B cell (primary cell): ENCODE measurements around the gene CELF6. TPM values are rescaled to one million over a fixed set of nuclear protein-coding genes. Genes with fewer than 3 reads are reported as not detected.

Source experiments
- ATAC-seq: fragments of 200-7000 bp; cut with Tn5 transposase; one replicate; pipeline ENCODE4 v1.10.0; 2021; ENCODE audit warnings: low read depth, mild to moderate bottlenecking, moderate number of reproducible peaks, moderate library complexity
- CTCF ChIA-PET: fragments of 350-600 bp; sonication (Branson Sonifier 250); formaldehyde crosslinking; loops from one replicate; lab custom pipeline; 2021; ENCODE audit warnings: antibody characterized with exemption, inconsistent platforms; lab: Charles Lee
- POLR2A ChIA-PET: fragments of 350-600 bp; sonication (Branson Sonifier 250); formaldehyde crosslinking; loops from one replicate; lab custom pipeline; 2021; ENCODE audit warnings: antibody characterized with exemption; lab: Charles Lee
- DNase-seq: peaks from one replicate; pipeline ENCODE4 v3.0.0; 2013
- H2AFZ ChIP-seq: 2 replicates; pipeline ENCODE4 v1.6.1; 2012; ENCODE audit warnings: mild to moderate bottlenecking, low read depth, low read length; ENCODE audit not compliant: insufficient read depth, poor library complexity, severe bottlenecking
- H3K27ac ChIP-seq, 2 donors: 1 replicate in 1 of 2; 2 replicates in 1 of 2; pipeline ENCODE4 v1.5.1; 2012 to 2013; ENCODE audit warnings: low read length in 2 of 2, mild to moderate bottlenecking in 2 of 2, moderate library complexity in 1 of 2
- H3K27me3 ChIP-seq, 4 experiments: fragments of 200-600 bp in 1 of 4; sonication (generic) in 1 of 4; replicated peaks in 1 of 4; 1 replicate in 2 of 4; 2 replicates in 2 of 4; pipeline versions ENCODE4 v1.6.1 to v1.7.0; 2013 to 2016; ENCODE audit warnings: low read length in 3 of 4, mild to moderate bottlenecking in 2 of 4, mixed read lengths in 1 of 4, moderate library complexity in 1 of 4; ENCODE audit not compliant: insufficient read depth in 4 of 4, control insufficient read depth in 3 of 4; ENCODE audit errors: control extremely low read depth in 1 of 4
- H3K36me3 ChIP-seq, 2 experiments: replicated peaks in 1 of 2; 1 replicate in 1 of 2; 2 replicates in 1 of 2; pipeline versions ENCODE4 v1.6.1 to v1.7.1; 2013; ENCODE audit warnings: low read length in 1 of 2; ENCODE audit not compliant: insufficient read depth in 2 of 2, control insufficient read depth in 1 of 2; ENCODE audit errors: control extremely low read depth in 1 of 2, extremely low read depth in 1 of 2
- H3K4me1 ChIP-seq, 2 donors: fragments of 200-600 bp in 1 of 2; sonication (generic) in 1 of 2; 1 replicate in 1 of 2; 2 replicates in 1 of 2; pipeline versions ENCODE4 v1.5.1 to v1.6.1; 2013 to 2017; ENCODE audit warnings: low read length in 2 of 2; ENCODE audit not compliant: control insufficient read depth in 2 of 2, insufficient read depth in 2 of 2
- H3K4me2 ChIP-seq: replicated peaks from 2 replicates; pipeline ENCODE3; 2012; ENCODE audit warnings: mild to moderate bottlenecking, low read depth, low read length; ENCODE audit not compliant: poor library complexity, severe bottlenecking
- H3K4me3 ChIP-seq, 5 experiments: fragments of 200-600 bp in 1 of 5; sonication (generic) in 1 of 5; 1 replicate in 3 of 5; 2 replicates in 2 of 5; pipeline versions ENCODE4 v1.5.1 to v1.7.0; 2011 to 2016; ENCODE audit warnings: low read length in 4 of 5, mild to moderate bottlenecking in 4 of 5, low read depth in 2 of 5, control low read depth in 1 of 5, moderate library complexity in 1 of 5; ENCODE audit not compliant: insufficient read depth in 1 of 5; ENCODE audit errors: control extremely low read depth in 1 of 5, extremely low read depth in 1 of 5
- H3K79me2 ChIP-seq: fragments of 200-600 bp; sonication (generic); one replicate; pipeline ENCODE4 v1.6.0; 2016; ENCODE audit warnings: low read length; ENCODE audit not compliant: control insufficient read depth, insufficient read depth
- H3K9ac ChIP-seq: fragments of 200-600 bp; sonication (generic); 2 replicates; pipeline ENCODE4 v1.6.1; 2017; ENCODE audit warnings: mild to moderate bottlenecking, low read length, moderate library complexity
- H3K9me3 ChIP-seq, 3 donors: one replicate each; pipeline versions ENCODE4 v1.6.1 to v1.7.1; 2013; ENCODE audit warnings: low read length in 2 of 3; ENCODE audit not compliant: control insufficient read depth in 2 of 3, insufficient read depth in 1 of 3; ENCODE audit errors: control extremely low read depth in 1 of 3
- H4K20me1 ChIP-seq: 2 replicates; pipeline ENCODE4 v1.6.0; 2012; ENCODE audit warnings: mild to moderate bottlenecking, low read length; ENCODE audit not compliant: insufficient read depth, control insufficient read depth, poor library complexity, severe bottlenecking
- H3K27ac Mint-ChIP-seq: one replicate; pipeline ENCODE4 v1.8.0; 2021; ENCODE audit warnings: mixed read lengths
- H3K27me3 Mint-ChIP-seq: one replicate; pipeline ENCODE4 v1.8.0; 2021; ENCODE audit warnings: mixed read lengths
- H3K4me1 Mint-ChIP-seq: one replicate; pipeline ENCODE4 v1.8.0; 2021; ENCODE audit warnings: mixed read lengths
- H3K4me3 Mint-ChIP-seq: one replicate; pipeline ENCODE4 v1.8.0; 2021; ENCODE audit warnings: mixed read lengths
- H3K9me3 Mint-ChIP-seq: one replicate; pipeline ENCODE4 v1.8.0; 2022; ENCODE audit warnings: mixed read lengths; ENCODE audit not compliant: insufficient read depth
- EZH2 ChIP-seq: IDR thresholded peaks from 2 replicates; pipeline ENCODE4 v1.6.1; 2012; ENCODE audit warnings: borderline replicate concordance, low read depth, mild to moderate bottlenecking, moderate library complexity, low read length; ENCODE audit not compliant: insufficient read depth, poor library complexity, severe bottlenecking
- WGBS: methylation state at CpG from one replicate; pipeline ENCODE4 v1.1.5; 2013; ENCODE audit warnings: missing lambda C conversion rate; ENCODE audit not compliant: insufficient coverage; 5-methylcytosine and 5-hydroxymethylcytosine counted together
- intact Hi-C: fragments of 100-400 bp; cut with micrococcal nuclease; formaldehyde crosslinking; loops from one replicate; pipeline ENCODE4 v1.10.0; 2022
- polyA plus RNA-seq: library from polyadenylated mRNA; depleted of rRNA; stranded (reverse); fragments of >200 nt; gene quantifications from 2 replicates; pipeline ENCODE4 v1.2.3, GENCODE V29; 2012
- total RNA-seq, 2 donors: library from RNA; stranded (reverse); fragments of 120-200 nt in 1 of 2; gene quantifications; 1 replicate in 1 of 2; 2 replicates in 1 of 2; pipeline versions ENCODE4 v1.2.3 to v1.2.4, GENCODE V29; 2013 to 2022
- TF ChIP-seq, protein P1 (sequence below): fragments of 200-600 bp; IDR thresholded peaks from one replicate; pipeline ENCODE4 v1.8.0; 2022; ENCODE audit warnings: antibody characterized with exemption, mild to moderate bottlenecking

Gene CELF6
- total and polyA plus RNA-seq, 2 donors (not counting 1 experiment from before 2014, with no cell fraction given) = 5.3 to 8.5 TPM

DNA sequence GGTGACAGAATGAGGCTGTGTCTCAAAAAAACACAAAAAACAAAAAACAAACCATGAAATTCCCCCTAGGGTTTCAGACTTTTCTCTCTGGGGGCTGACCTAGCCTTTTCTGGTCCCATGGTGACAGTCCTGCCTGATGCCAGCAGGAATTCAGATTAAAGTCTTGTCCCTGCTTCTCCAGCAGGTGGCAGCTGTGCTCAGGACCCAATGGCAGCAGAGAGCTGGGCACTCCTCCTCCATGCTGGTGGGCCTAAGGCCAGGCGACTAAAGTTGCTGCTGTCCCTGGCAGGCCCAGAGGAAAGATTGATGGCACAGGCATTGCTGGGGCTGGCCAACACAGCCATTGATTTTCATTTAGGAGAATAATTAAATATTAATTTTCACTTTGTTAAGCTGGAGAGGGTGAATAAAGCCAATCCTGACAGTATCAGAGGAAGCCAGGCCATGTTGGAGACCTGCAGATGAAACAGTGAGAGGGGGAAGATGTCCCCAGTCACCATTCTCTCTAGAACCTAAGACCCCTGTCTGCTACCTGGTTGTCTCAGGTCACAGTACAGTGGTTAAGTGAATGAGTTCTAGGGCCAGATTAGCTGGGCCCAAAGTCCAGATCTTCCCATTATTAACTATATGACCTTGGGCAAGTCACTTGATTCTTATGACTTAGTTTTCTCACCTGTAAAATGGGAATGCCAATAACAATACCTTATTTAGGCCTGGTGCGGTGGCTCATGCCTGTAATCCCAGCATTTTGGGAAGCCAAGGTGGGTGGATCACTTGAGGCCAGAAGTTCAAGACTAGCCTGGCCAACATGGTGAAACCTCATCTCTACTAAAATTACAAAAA is 7.1 kb downstream of the CELF6 start:
- no peak overlapping the region for H3K4me3 ChIP-seq
- Mint-ChIP-seq H3K4me3 (no peak overlapping the region), H3K9me3 (no peaks in the 10 kb centered on the region), H3K27ac (no peak overlapping the region), H3K27me3 (no peaks in the 10 kb centered on the region), H3K4me1 (no peaks in the 10 kb centered on the region)
- no peak overlapping the region for H3K9ac ChIP-seq
- H3K79me2 ChIP-seq = no peaks in the 10 kb centered on the region
- no peak overlapping the region for H3K27ac ChIP-seq
- H3K36me3 ChIP-seq = no peaks in the 10 kb centered on the region
- no peak overlapping the region for H2AFZ ChIP-seq
- H3K27me3 ChIP-seq = no peaks in the 10 kb centered on the region
- H3K9me3 ChIP-seq = no peaks in the 10 kb centered on the region
- H3K4me2 ChIP-seq = no peak overlapping the region
- 86% methylated on average over 2 of the region's 2 CpGs for WGBS
- CTCF ChIA-PET = interaction anchor here (0.6 to 3.0 kb wide), 26 partner anchors 11 to 371 kb away, joined by 3 to 31 read pairs (median 4); partner anchors contain the start of gene HEXA
- POLR2A ChIA-PET = interaction anchor here (0.6 kb wide), 1 partner anchor 54 kb away, joined by 3 read pairs; no protein-coding TSS in a partner anchor
- DNase-seq = peak; percentile 72
- H4K20me1 ChIP-seq = no peaks in the 10 kb centered on the region
- peak; percentile 87 for ATAC-seq
- H3K4me1 ChIP-seq = no peaks in the 10 kb centered on the region
- intact Hi-C loops = loop anchor here (10.0 kb wide), 1 partner anchor 772 kb away; no protein-coding TSS in a partner anchor
- no peak for TF ChIP-seq EZH2
- TF ChIP-seq, protein P1, sequence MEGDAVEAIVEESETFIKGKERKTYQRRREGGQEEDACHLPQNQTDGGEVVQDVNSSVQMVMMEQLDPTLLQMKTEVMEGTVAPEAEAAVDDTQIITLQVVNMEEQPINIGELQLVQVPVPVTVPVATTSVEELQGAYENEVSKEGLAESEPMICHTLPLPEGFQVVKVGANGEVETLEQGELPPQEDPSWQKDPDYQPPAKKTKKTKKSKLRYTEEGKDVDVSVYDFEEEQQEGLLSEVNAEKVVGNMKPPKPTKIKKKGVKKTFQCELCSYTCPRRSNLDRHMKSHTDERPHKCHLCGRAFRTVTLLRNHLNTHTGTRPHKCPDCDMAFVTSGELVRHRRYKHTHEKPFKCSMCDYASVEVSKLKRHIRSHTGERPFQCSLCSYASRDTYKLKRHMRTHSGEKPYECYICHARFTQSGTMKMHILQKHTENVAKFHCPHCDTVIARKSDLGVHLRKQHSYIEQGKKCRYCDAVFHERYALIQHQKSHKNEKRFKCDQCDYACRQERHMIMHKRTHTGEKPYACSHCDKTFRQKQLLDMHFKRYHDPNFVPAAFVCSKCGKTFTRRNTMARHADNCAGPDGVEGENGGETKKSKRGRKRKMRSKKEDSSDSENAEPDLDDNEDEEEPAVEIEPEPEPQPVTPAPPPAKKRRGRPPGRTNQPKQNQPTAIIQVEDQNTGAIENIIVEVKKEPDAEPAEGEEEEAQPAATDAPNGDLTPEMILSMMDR = peak; percentile 79

DNA sequence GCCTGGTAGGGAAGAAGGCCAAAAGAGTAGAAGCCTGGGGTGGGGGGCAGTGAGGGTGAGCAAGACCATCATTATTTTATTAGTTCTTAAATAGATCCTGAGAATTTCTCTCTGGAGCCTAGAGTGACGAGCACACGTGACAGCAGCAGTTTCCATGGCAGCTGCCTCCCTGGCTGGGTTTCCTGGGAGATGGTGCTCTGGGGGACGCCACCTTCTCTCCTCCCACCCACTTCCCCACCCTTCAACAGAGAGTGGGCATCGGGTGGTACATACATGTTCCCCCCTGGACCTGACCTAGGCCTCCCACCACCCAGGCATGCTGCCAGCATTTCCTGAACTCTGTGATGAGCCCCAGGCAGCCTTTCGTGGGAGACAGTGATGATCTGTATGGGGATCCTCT is 12.9 kb downstream of the CELF6 start:
- H2AFZ ChIP-seq = no peak overlapping the region
- no peaks in the 10 kb centered on the region for H3K36me3 ChIP-seq
- POLR2A ChIA-PET = no interaction called here
- Mint-ChIP-seq H3K9me3 (no peaks in the 10 kb centered on the region), H3K27ac (no peak overlapping the region), H3K4me1 (peaks cover 3% of the 10 kb centered on the region), H3K4me3 (no peak overlapping the region), H3K27me3 (no peaks in the 10 kb centered on the region)
- H3K4me3 ChIP-seq = no peak overlapping the region
- TF ChIP-seq, protein P1 = no peak
- no peak for TF ChIP-seq EZH2
- CTCF ChIA-PET = no interaction called here
- no peak overlapping the region for H3K9ac ChIP-seq
- DNase-seq = no peak
- no peaks in the 10 kb centered on the region for H3K79me2 ChIP-seq
- intact Hi-C loops = no loop called here
- no peaks in the 10 kb centered on the region for H3K9me3 ChIP-seq
- H4K20me1 ChIP-seq = no peaks in the 10 kb centered on the region
- no peak overlapping the region for H3K4me2 ChIP-seq
- no peak for ATAC-seq
- WGBS = 93% methylated on average over 4 of the region's 5 CpGs
- no peak overlapping the region for H3K27ac ChIP-seq
- H3K4me1 ChIP-seq = peaks cover 0 to 3% of the 10 kb centered on the region in 2 donors
- H3K27me3 ChIP-seq = no peaks in the 10 kb centered on the region
